ENCODE results near the gene ASPDH.

Gene ASPDH

GRCh38 chr19:50501186-50501567 is 12.5 kb downstream of the ASPDH start:
- no peak overlapping the region for H3K27ac Mint-ChIP-seq
- ATAC-seq (replicated peaks): peak; percentile 10 to 24

GRCh38 chr19:50500753-50501151 is 13.0 kb downstream of the ASPDH start:
- peak; percentile 31 to 37 for ATAC-seq (replicated peaks)
- Mint-ChIP-seq H3K4me1 (no peaks in the 10 kb centered on the region), H3K9me3 (no peaks in the 10 kb centered on the region), H3K27me3 (no peaks in the 10 kb centered on the region), H3K36me3 (peaks cover 6 to 12% of the 10 kb centered on the region in 2 donors), H3K27ac (no peak overlapping the region), H3K4me3 (no peak overlapping the region)
- DNase-seq: no peak

More at GRCh38 chr19:50501186-50501567, 12.5 kb downstream of the ASPDH start:
- peaks cover 6 to 12% of the 10 kb centered on the region in 2 donors for H3K36me3 Mint-ChIP-seq
- no peak overlapping the region for H3K4me3 Mint-ChIP-seq
- no peak for DNase-seq
- H3K9me3 Mint-ChIP-seq: no peaks in the 10 kb centered on the region
- H3K27me3 Mint-ChIP-seq: no peaks in the 10 kb centered on the region
- H3K4me1 Mint-ChIP-seq: no peaks in the 10 kb centered on the region

- H3K36me3 Mint-ChIP-seq: peaks cover 3 to 11% of the 10 kb centered on the region in 2 donors
- ATAC-seq (replicated peaks) (peak; percentile 58 to 72), DNase-seq (no peak)
- H3K4me3 Mint-ChIP-seq: no peak overlapping the region
- H3K27ac Mint-ChIP-seq: no peak overlapping the region
- no peaks in the 10 kb centered on the region for H3K4me1 Mint-ChIP-seq
- no peaks in the 10 kb centered on the region for H3K27me3 Mint-ChIP-seq
- no peaks in the 10 kb centered on the region for H3K9me3 Mint-ChIP-seq
These were observed 13.5 kb downstream of the ASPDH start for GRCh38 chr19:50500060-50500752.

GRCh38 chr19:50498219-50499056 is 15.3 kb downstream of the ASPDH start:
- H3K4me3 Mint-ChIP-seq: no peak overlapping the region
- H3K9me3 Mint-ChIP-seq: no peaks in the 10 kb centered on the region
- DNase-seq (no peak), ATAC-seq (replicated peaks) (no peak)
- no peaks in the 10 kb centered on the region for H3K27me3 Mint-ChIP-seq
- H3K36me3 Mint-ChIP-seq: peaks cover 7 to 20% of the 10 kb centered on the region in 2 donors
- no peaks in the 10 kb centered on the region for H3K4me1 Mint-ChIP-seq
- no peak overlapping the region for H3K27ac Mint-ChIP-seq

- Mint-ChIP-seq H3K27me3 (peaks cover 0 to 5% of the 10 kb centered on the region in 2 donors), H3K4me1 (peaks cover 4 to 5% of the 10 kb centered on the region in 2 donors), H3K36me3 (peaks cover 9 to 23% of the 10 kb centered on the region in 2 donors)
These were observed 16.7 kb downstream of the ASPDH start for GRCh38 chr19:50497022-50497405.

GRCh38 chr19:50496189-50497021 is 17.3 kb downstream of the ASPDH start:
- no peaks in the 10 kb centered on the region for H3K9me3 Mint-ChIP-seq
- no peak overlapping the region for H3K27ac Mint-ChIP-seq
- peaks cover 6 to 11% of the 10 kb centered on the region in 2 donors for H3K27me3 Mint-ChIP-seq
- no peak overlapping the region for H3K4me3 Mint-ChIP-seq
- ATAC-seq (replicated peaks): no peak
- peaks cover 9 to 19% of the 10 kb centered on the region in 2 donors for H3K36me3 Mint-ChIP-seq
- no peak for DNase-seq
- peaks cover 11 to 12% of the 10 kb centered on the region in 2 donors for H3K4me1 Mint-ChIP-seq

More at GRCh38 chr19:50497022-50497405, 16.7 kb downstream of the ASPDH start:
- Mint-ChIP-seq H3K9me3 (no peaks in the 10 kb centered on the region), H3K4me3 (no peak overlapping the region), H3K27ac (no peak overlapping the region)
- no peak for DNase-seq
- ATAC-seq (replicated peaks): no peak

- Mint-ChIP-seq H3K4me3 (no peak overlapping the region), H3K4me1 (peaks cover 21 to 22% of the 10 kb centered on the region in 2 donors), H3K9me3 (no peaks in the 10 kb centered on the region), H3K27me3 (peaks cover 8 to 14% of the 10 kb centered on the region in 2 donors), H3K27ac (no peak overlapping the region), H3K36me3 (peaks cover 15 to 26% of the 10 kb centered on the region in 2 donors)
- ATAC-seq (replicated peaks) (no peak), DNase-seq (no peak)
These were observed 18.6 kb downstream of the ASPDH start for GRCh38 chr19:50495020-50495531.

- H3K9me3 Mint-ChIP-seq: no peaks in the 10 kb centered on the region
- H3K4me3 Mint-ChIP-seq: no peak overlapping the region
- no peak for ATAC-seq (replicated peaks)
- peaks cover 22 to 23% of the 10 kb centered on the region in 2 donors for H3K4me1 Mint-ChIP-seq
- no peak for DNase-seq
- no peak overlapping the region for H3K27ac Mint-ChIP-seq
- H3K27me3 Mint-ChIP-seq: peaks cover 8 to 14% of the 10 kb centered on the region in 2 donors
- peaks cover 19 to 31% of the 10 kb centered on the region in 2 donors for H3K36me3 Mint-ChIP-seq
These were observed 19.3 kb downstream of the ASPDH start for GRCh38 chr19:50494186-50495019.

GRCh38 chr19:50493171-50493570 is 20.5 kb downstream of the ASPDH start:
- H3K27me3 Mint-ChIP-seq: peaks cover 8 to 14% of the 10 kb centered on the region in 2 donors
- H3K36me3 Mint-ChIP-seq: peaks cover 25 to 42% of the 10 kb centered on the region in 2 donors
- no peak overlapping the region for H3K4me3 Mint-ChIP-seq
- no peak overlapping the region for H3K27ac Mint-ChIP-seq
- DNase-seq (no peak), ATAC-seq (replicated peaks) (no peak)
- peaks cover 27 to 30% of the 10 kb centered on the region in 2 donors for H3K4me1 Mint-ChIP-seq
- no peaks in the 10 kb centered on the region for H3K9me3 Mint-ChIP-seq

- H3K27me3 Mint-ChIP-seq: peaks cover 8 to 18% of the 10 kb centered on the region in 2 donors
- H3K27ac Mint-ChIP-seq: peak overlapping the region; percentile 33
- H3K4me3 Mint-ChIP-seq: no peak overlapping the region
- peaks cover 25 to 46% of the 10 kb centered on the region in 2 donors for H3K36me3 Mint-ChIP-seq
- DNase-seq: no peak
- ATAC-seq (replicated peaks): peak; percentile 86 to 91
- peaks cover 33 to 35% of the 10 kb centered on the region in 2 donors for H3K4me1 Mint-ChIP-seq
- no peaks in the 10 kb centered on the region for H3K9me3 Mint-ChIP-seq
These were observed 21.2 kb downstream of the ASPDH start for GRCh38 chr19:50492303-50493052.

GRCh38 chr19:50490991-50491472 is 22.7 kb downstream of the ASPDH start:
- H3K4me3 Mint-ChIP-seq: no peak overlapping the region
- H3K27ac Mint-ChIP-seq: peak overlapping the region; percentile 1
- no peak for ATAC-seq (replicated peaks)
- peaks cover 38 to 43% of the 10 kb centered on the region in 2 donors for H3K4me1 Mint-ChIP-seq
- peaks cover 8 to 18% of the 10 kb centered on the region in 2 donors for H3K27me3 Mint-ChIP-seq
- H3K36me3 Mint-ChIP-seq: peaks cover 33 to 53% of the 10 kb centered on the region in 2 donors
- peaks cover 0 to 1% of the 10 kb centered on the region in 2 donors for H3K9me3 Mint-ChIP-seq
- DNase-seq: no peak

GRCh38 chr19:50490411-50490811 is 23.3 kb downstream of the ASPDH start:
- H3K27ac Mint-ChIP-seq: no peak overlapping the region
- ATAC-seq (replicated peaks) (no peak), DNase-seq (no peak)
- no peak overlapping the region for H3K4me3 Mint-ChIP-seq
- peaks cover 0 to 1% of the 10 kb centered on the region in 2 donors for H3K9me3 Mint-ChIP-seq
- peaks cover 37 to 56% of the 10 kb centered on the region in 2 donors for H3K36me3 Mint-ChIP-seq
- peaks cover 40 to 46% of the 10 kb centered on the region in 2 donors for H3K4me1 Mint-ChIP-seq
- peaks cover 8 to 18% of the 10 kb centered on the region in 2 donors for H3K27me3 Mint-ChIP-seq
